ENCODE data around the gene CFAP298. TPM values are rescaled to one million over a fixed set of nuclear protein-coding genes. Genes with fewer than 3 reads are reported as not detected.
A peak's percentile ranks its signal among the peaks of the same experiment; 100 is the strongest.

Gene CFAP298
- total and polyA plus RNA-seq, 11 donors, result 14.2 to 36.0 (median 20.8) TPM

DNA sequence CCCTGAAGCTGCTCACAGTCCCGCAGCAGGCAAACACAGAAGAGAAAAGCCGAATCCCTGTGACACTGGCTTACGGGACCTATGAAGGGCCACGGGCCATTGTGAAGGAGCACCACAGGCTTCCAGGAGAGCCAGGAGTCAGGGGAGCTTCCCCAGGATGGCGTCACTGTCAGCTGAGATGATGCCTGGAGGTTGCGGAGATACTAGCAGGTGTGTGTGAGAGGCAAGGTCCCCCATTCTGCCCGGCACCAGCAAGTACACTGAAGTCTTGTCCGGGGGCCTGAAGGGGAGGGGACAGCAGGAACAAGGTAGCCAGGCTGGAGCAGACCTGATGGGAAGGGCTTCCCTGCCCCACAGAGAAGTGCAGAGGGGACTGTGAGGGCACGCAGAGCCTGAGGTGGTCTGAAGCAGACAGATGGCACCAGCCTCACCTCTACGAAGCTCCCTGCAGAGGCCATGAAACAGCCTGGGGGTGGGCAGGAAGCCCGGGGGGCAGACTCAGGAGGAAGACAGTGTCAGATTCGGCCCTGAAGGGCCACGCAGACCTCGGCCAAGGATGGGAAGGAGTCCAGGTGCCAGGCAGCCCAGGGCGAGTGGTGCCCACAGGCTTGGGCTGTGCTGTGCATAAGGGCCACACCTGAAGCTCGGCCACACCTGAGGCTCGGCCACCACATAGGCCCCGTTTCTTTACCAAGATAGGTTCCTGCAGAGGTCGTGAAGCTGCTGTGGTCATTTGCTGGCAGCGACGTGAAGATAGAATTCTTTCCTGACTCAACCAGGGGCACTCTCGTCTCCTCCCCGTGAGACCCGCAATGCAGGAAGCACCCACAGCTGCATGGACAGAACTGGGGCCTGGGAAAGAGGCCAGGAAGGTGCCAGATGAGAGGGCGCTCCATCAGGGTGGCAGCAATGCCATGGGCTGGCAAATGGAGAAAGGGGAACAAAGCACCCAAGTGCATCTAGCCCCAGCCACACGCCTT, 36.9 kb downstream of the CFAP298 start:
- H3K4me3 ChIP-seq, result no peak overlapping the region
- intact Hi-C loops (cut with DNase I), result loop anchor here in 1 of 10 donors (5.0 kb wide), 1 partner anchor 173 kb away; no protein-coding TSS in a partner anchor
- H3K9me3 ChIP-seq, result no peaks in the 10 kb centered on the region
- no peaks in the 10 kb centered on the region for H3K4me1 ChIP-seq
- H3K27ac ChIP-seq, result no peak overlapping the region
- 89 to 90% (median 90%) methylated on average over 26 of the region's 26 CpGs for WGBS, 4 donors
- TF ChIP-seq, protein P1, sequence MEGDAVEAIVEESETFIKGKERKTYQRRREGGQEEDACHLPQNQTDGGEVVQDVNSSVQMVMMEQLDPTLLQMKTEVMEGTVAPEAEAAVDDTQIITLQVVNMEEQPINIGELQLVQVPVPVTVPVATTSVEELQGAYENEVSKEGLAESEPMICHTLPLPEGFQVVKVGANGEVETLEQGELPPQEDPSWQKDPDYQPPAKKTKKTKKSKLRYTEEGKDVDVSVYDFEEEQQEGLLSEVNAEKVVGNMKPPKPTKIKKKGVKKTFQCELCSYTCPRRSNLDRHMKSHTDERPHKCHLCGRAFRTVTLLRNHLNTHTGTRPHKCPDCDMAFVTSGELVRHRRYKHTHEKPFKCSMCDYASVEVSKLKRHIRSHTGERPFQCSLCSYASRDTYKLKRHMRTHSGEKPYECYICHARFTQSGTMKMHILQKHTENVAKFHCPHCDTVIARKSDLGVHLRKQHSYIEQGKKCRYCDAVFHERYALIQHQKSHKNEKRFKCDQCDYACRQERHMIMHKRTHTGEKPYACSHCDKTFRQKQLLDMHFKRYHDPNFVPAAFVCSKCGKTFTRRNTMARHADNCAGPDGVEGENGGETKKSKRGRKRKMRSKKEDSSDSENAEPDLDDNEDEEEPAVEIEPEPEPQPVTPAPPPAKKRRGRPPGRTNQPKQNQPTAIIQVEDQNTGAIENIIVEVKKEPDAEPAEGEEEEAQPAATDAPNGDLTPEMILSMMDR (IDR thresholded peaks at IDR 0.05), result no peak
- TF ChIP-seq POLR2A (IDR thresholded peaks at IDR 0.05), result no peak
- DNase-seq, result no peak
- H3K36me3 ChIP-seq, result peaks cover 0 to 12% (median 0%) of the 10 kb centered on the region in 9 donors
- ATAC-seq, result peak in 1 of 4 donors; percentile 13
- H3K27me3 ChIP-seq, result no peaks in the 10 kb centered on the region

DNA sequence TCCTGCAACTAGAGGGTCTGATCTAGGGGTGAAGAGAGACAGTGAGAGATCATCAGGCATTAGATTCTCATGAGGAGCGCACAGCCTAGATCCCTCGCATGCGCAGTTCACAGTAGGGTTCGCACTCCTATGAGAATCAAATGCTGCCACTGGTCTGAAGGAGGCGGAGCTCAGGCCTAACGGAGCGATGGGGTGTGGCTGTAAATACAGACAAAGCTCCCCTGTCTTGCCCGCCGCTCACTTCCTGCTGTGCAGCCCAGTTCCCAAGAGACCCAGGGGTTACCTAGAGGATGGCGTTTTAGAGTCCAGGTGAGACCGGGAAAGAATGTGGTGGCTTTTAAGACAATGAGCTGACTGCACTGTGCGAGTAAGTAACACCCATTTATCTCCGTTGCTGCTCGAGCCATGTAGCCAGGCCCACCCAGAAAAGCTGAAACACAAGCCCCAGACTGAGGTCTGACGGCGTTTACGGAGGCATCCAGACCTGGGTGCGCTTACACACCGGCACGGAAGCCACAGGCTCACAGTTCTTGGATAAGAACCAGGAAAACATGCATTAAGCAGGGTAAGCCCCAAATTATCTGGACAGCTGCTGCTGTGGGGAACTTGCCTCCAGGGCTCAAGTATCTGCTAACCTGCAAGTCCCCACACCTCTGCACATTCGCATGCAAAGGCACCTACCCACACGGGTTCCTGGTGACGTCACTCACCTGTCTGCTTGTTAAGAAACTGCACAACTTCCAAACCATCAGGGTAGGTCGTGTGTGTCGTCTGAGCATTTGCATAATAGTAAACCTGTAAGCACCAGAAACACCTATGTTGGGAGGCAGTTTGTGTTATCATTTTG, 39.4 kb downstream of the CFAP298 start:
- peaks cover 0 to 19% (median 4%) of the 10 kb centered on the region in 12 donors for H3K4me1 ChIP-seq
- ATAC-seq, result no peak
- H3K36me3 ChIP-seq, result peaks cover 0 to 6% (median 0%) of the 10 kb centered on the region in 9 donors
- no peak overlapping the region for H3K4me3 ChIP-seq
- no peaks in the 10 kb centered on the region for H3K27me3 ChIP-seq
- H3K27ac ChIP-seq, result no peak overlapping the region
- TF ChIP-seq POLR2A (IDR thresholded peaks at IDR 0.05), result no peak
- TF ChIP-seq, protein P1 (IDR thresholded peaks at IDR 0.05), result no peak
- intact Hi-C loops (cut with DNase I), result loop anchor here in 1 of 10 donors (5.0 kb wide), 1 partner anchor 170 kb away; no protein-coding TSS in a partner anchor
- WGBS, 4 donors, result 72 to 81% (median 76%) methylated on average over 24 to 25 of the region's 25 CpGs
- no peak for DNase-seq
- no peaks in the 10 kb centered on the region for H3K9me3 ChIP-seq

DNA sequence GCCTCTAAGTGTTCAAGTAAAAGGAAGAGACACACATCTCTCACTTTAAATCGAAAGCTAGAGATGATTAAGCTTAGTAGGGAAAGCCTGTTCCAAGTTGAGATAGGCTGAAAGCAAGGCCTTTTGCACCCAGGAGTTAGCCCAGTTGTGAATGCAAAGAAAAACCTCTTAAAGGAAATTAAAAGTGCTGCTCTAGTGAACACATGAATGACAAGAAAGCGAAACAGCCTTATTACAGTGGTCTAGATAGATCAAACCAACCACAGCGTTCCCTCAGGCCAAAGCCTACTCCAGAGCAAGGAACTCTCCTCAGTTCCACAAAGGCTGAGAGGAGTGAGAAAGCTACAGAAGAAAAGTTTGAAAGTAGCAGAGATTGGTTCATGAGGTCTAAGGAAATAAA, 41.7 kb downstream of the CFAP298 start:
- intact Hi-C loops (cut with DNase I), result loop anchor here in 2 of 10 donors (2.0 to 5.0 kb wide), 2 partner anchors 168 kb away; no protein-coding TSS in a partner anchor

More for the DNA sequence above, 41.7 kb downstream of the CFAP298 start:
- H3K9me3 ChIP-seq, result peaks cover 0 to 4% (median 0%) of the 10 kb centered on the region in 12 donors
- DNase-seq, result no peak
- no peaks in the 10 kb centered on the region for H3K27me3 ChIP-seq
- WGBS, 4 donors, result 96 to 97% (median 97%) methylated on average over 3 of the region's 3 CpGs
- peaks cover 0 to 19% (median 4%) of the 10 kb centered on the region in 12 donors for H3K4me1 ChIP-seq
- H3K4me3 ChIP-seq, result no peak overlapping the region
- no peaks in the 10 kb centered on the region for H3K36me3 ChIP-seq
- no peak for ATAC-seq
- no peak overlapping the region for H3K27ac ChIP-seq
- TF ChIP-seq, protein P1 (IDR thresholded peaks at IDR 0.05), result no peak
- no peak for TF ChIP-seq POLR2A (IDR thresholded peaks at IDR 0.05)
